Osteoblast (primary cell): ENCODE data around the gene RPS6KA2. TPM values are rescaled to one million over a fixed set of nuclear protein-coding genes. Genes with fewer than 3 reads are reported as not detected.

Experiments used
- DNase-seq: peaks from one replicate; pipeline ENCODE4 v3.0.0; 2011; ENCODE audit warnings: low spot score, mixed read lengths; ENCODE audit not compliant: insufficient read length; ENCODE audit errors: missing footprints
- H2AFZ ChIP-seq: 2 replicates; pipeline ENCODE4 v1.6.0; 2011; ENCODE audit warnings: mild to moderate bottlenecking, low read length
- H3K27ac ChIP-seq: 2 replicates; pipeline ENCODE4 v1.5.1; 2011; ENCODE audit warnings: mild to moderate bottlenecking, low read depth, low read length, moderate library complexity
- H3K27me3 ChIP-seq: 2 replicates; pipeline ENCODE4 v1.6.0; 2012; ENCODE audit warnings: mild to moderate bottlenecking, control low read depth, inconsistent platforms, low read length, moderate library complexity; ENCODE audit not compliant: insufficient read depth
- H3K36me3 ChIP-seq: 2 replicates; pipeline ENCODE4 v1.5.1; 2011; ENCODE audit warnings: mild to moderate bottlenecking, low read length, control low read depth, moderate library complexity; ENCODE audit not compliant: insufficient read depth
- H3K4me1 ChIP-seq: 2 replicates; pipeline ENCODE4 v1.5.1; 2011; ENCODE audit warnings: mild to moderate bottlenecking, low read length, control low read depth, moderate library complexity; ENCODE audit not compliant: insufficient read depth
- H3K4me2 ChIP-seq: 2 replicates; pipeline ENCODE4 v1.6.0; 2011; ENCODE audit warnings: mild to moderate bottlenecking, low read length; ENCODE audit not compliant: insufficient read depth
- H3K4me3 ChIP-seq: fragments of 200-600 bp; sonication (generic); 3 replicates; pipeline ENCODE4 v1.5.1; 2012; ENCODE audit warnings: mild to moderate bottlenecking, low read length, inconsistent platforms; ENCODE audit not compliant: insufficient read depth
- H3K79me2 ChIP-seq: 2 replicates; pipeline ENCODE4 v1.6.0; 2012; ENCODE audit warnings: mild to moderate bottlenecking, low read length, control low read depth, inconsistent platforms; ENCODE audit not compliant: insufficient read depth
- H3K9me3 ChIP-seq: 2 replicates; pipeline ENCODE4 v1.5.1; 2011; ENCODE audit warnings: low read depth, low read length, control low read depth
- H4K20me1 ChIP-seq: 2 replicates; pipeline ENCODE4 v1.6.0; 2012; ENCODE audit warnings: mild to moderate bottlenecking, low read length, control low read depth; ENCODE audit not compliant: insufficient read depth
- CTCF ChIP-seq: IDR thresholded peaks from 2 replicates; pipeline ENCODE4 v1.5.1; 2011; ENCODE audit warnings: mild to moderate bottlenecking, low read depth, low read length, moderate library complexity; ENCODE audit errors: extremely low read depth
- total RNA-seq: library from RNA; depleted of rRNA; stranded (reverse); fragments of >200 nt; gene quantifications from 2 replicates; pipeline ENCODE4 v1.2.3, GENCODE V29; 2012

RPS6KA2 gene
- total RNA-seq, 1 donor: 113 TPM

DNA sequence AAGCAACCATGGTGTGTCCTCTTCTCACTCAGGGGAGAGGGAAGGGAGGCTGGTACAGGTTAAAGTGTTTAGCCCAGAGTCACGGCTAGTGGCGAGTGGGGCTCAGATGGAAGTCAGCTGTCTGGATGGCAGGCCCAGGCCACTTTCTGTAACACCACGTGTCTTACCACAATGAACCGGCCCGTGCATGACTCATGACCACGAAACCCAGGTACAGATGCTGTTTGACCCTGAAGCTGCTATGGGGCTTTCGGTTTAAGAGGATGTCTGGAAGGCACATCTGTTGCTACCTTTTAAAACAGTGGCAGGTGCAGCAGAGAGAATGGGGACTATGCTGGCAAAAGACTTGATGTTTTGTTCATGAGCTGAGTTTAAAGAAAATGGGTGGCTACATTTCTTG lies 207.8 kb downstream of the RPS6KA2 start:
- Histone ChIP-seq H3K4me2 (no peak overlapping the region), H3K27me3 (no peaks in the 10 kb centered on the region), H3K9me3 (no peaks in the 10 kb centered on the region), H3K79me2 (peaks cover 3% of the 10 kb centered on the region), H3K4me3 (no peak overlapping the region), H2AFZ (no peak overlapping the region), H3K36me3 (peaks cover 26% of the 10 kb centered on the region), H3K27ac (no peak overlapping the region), H3K4me1 (peaks cover 5% of the 10 kb centered on the region), H4K20me1 (no peaks in the 10 kb centered on the region)
- no peak for DNase-seq
- TF ChIP-seq CTCF: no peak

- no peak for TF ChIP-seq CTCF
- H3K4me3 ChIP-seq: no peak overlapping the region
- no peak overlapping the region for H2AFZ ChIP-seq
- no peak overlapping the region for H3K4me2 ChIP-seq
- no peak for DNase-seq
- no peaks in the 10 kb centered on the region for H3K9me3 ChIP-seq
- no peaks in the 10 kb centered on the region for H3K27me3 ChIP-seq
- H3K27ac ChIP-seq: no peak overlapping the region
- peaks cover 26% of the 10 kb centered on the region for H3K36me3 ChIP-seq
- H4K20me1 ChIP-seq: no peaks in the 10 kb centered on the region
- H3K79me2 ChIP-seq: peaks cover 3% of the 10 kb centered on the region
- H3K4me1 ChIP-seq: peaks cover 5% of the 10 kb centered on the region
Observed at GRCh38 chr6:166418691-166419143, 208.3 kb downstream of the RPS6KA2 start.

DNA sequence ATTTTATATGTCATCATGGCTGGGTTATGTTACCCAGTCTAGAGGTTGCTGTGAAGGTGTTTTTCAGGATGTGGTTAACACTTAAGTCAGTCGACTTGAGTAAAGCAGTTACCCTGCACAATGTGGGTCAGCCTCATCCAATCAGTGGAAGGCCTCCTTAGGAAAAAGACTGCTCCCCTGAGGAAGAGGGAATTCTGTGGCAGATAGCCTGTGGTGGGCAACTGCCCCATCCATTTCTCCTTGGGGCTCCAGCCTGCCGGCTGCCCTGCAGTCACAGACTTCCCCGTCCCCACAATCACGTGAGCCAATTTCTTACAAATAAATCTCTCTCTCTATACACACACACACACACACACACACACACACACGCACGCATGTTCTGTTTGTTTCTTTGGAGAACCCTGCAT lies 209.8 kb downstream of the RPS6KA2 start:
- DNase-seq: no peak
- peaks cover 5% of the 10 kb centered on the region for H3K4me1 ChIP-seq
- peaks cover 19% of the 10 kb centered on the region for H3K36me3 ChIP-seq
- H3K9me3 ChIP-seq: no peaks in the 10 kb centered on the region
- no peaks in the 10 kb centered on the region for H4K20me1 ChIP-seq
- peaks cover 3% of the 10 kb centered on the region for H3K79me2 ChIP-seq
- H3K27me3 ChIP-seq: no peaks in the 10 kb centered on the region
- no peak overlapping the region for H3K4me2 ChIP-seq
- H2AFZ ChIP-seq: no peak overlapping the region
- no peak overlapping the region for H3K4me3 ChIP-seq
- no peak overlapping the region for H3K27ac ChIP-seq
- TF ChIP-seq CTCF: no peak

DNA sequence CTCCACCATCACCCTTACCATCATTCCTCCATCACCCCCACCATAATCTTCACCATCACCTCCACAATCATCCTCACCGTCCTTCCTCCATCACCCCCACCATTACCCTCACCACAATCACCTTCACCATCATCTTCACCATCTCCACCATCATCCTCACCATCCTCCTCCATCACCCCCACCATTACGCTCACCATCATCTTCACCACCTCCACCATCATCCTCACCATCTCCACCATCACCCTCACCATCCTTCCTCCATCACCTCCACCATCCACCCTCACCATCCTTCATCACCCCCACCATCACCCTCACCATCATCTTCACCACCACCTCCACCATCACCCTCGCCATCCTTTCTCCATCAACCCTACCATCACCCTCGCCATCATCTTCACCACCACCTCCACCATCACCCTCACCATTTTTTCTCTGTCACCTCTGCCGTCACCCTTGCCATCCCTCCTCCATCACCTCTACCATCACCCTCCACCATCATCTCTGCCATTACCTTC lies 211.2 kb downstream of the RPS6KA2 start:
- Histone ChIP-seq H4K20me1 (no peaks in the 10 kb centered on the region), H3K4me2 (no peak overlapping the region), H3K36me3 (peaks cover 20% of the 10 kb centered on the region), H2AFZ (no peak overlapping the region), H3K9me3 (no peaks in the 10 kb centered on the region), H3K27ac (no peak overlapping the region), H3K4me1 (peaks cover 5% of the 10 kb centered on the region), H3K79me2 (peaks cover 3% of the 10 kb centered on the region), H3K4me3 (no peak overlapping the region), H3K27me3 (no peaks in the 10 kb centered on the region)
- DNase-seq: no peak
- no peak for TF ChIP-seq CTCF
